Fibroblast of skin of right quadriceps (primary cell): ENCODE measurements around the gene TNFAIP6.
"Not testable (repeated sequence)": the region's sequence is repeated elsewhere in the genome, so short reads cannot be mapped to it uniquely, and the experiment has no call there.

ENCODE experiments used
- DNase-seq: peaks from one replicate; pipeline ENCODE4 v3.0.0-alpha.2; 2013

TNFAIP6 gene, protein sequence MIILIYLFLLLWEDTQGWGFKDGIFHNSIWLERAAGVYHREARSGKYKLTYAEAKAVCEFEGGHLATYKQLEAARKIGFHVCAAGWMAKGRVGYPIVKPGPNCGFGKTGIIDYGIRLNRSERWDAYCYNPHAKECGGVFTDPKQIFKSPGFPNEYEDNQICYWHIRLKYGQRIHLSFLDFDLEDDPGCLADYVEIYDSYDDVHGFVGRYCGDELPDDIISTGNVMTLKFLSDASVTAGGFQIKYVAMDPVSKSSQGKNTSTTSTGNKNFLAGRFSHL

DNA sequence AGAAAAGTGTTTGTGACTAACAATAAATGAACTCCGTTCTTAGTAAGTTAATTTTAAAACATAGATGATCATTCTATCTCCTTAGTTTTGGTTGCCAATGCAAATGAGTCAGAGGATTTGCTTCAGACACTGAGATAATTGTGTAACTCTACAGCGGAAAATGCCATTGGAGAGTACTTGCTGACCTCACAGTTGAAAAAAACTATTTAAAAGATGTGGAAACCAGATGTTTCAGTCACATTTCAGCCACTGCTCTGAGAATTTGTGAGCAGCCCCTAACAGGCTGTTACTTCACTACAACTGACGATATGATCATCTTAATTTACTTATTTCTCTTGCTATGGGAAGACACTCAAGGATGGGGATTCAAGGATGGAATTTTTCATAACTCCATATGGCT, at the start of gene TNFAIP6:
Gene TNFAIP6, plus strand, starts transcription at position 234 of the 400 bp plus-strand sequence. Its CDS starts 75 bp downstream, at position 309.
- peak; percentile 96 for DNase-seq

DNA sequence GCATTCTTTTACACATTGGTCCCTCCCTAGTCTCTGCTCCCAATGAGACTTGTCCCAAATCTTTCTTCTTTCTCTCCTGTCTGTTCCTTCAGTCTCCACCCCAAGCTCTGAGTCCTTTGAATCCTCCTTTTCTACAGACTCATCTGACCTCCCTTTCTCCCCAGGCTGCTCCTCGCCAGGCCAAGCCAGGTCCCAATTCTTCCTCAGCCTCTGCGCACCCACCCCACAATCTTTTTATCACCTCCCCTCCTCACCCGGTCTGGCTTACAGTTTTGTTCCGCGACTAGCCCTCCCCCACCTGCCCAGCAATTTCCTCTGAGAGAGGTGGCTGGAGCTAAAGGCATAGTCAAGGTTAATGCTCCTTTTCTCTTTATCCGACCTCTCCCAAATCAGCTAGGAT, 47.1 kb upstream of the TNFAIP6 start:
- DNase-seq: not testable (repeated sequence)

DNA sequence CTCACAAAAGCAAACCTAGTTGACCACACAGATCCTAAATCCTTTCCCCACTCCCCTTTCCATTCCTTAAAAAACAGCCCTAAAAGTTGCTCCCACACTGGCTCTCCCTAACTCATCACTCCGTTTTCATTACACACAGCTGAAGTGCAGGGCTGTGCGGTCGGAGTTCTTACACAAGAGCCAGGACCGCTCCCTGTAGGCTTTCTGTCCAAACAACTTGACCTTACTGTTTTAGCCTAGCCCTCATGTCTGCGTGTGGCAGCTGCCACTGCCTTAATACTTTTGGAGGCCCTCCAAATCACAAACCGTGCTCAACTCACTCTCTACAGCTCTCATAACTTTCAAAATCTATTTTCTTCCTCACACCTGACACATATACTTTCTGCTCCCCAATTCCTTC, 45.0 kb upstream of the TNFAIP6 start:
- not testable (repeated sequence) for DNase-seq

DNA sequence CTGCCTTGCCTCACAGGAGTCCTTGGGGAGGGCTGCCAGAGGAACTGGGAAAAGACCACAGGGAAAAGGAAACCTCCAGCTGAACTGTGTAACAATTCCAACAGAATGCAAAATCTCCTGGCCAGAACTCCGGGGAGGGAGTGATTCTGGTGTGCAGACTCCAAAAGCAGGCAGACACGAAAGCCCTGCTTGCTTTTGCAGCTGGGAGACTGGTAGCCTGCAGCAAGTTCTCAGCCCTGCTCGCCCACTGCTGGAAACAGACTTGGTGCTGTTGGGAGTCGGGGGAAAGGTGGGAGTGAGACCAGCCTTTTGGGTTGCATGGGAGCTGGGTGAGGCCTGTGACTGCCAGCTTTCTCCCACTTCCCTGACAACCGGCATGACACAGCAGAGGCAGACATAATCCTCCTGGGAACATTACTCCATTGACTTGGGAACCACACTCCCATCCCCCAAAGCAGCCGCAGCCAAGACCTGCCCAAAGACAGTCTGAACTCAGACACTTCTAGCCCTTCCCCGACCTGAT, 42.0 kb upstream of the TNFAIP6 start:
- DNase-seq: peak; percentile 52

DNA sequence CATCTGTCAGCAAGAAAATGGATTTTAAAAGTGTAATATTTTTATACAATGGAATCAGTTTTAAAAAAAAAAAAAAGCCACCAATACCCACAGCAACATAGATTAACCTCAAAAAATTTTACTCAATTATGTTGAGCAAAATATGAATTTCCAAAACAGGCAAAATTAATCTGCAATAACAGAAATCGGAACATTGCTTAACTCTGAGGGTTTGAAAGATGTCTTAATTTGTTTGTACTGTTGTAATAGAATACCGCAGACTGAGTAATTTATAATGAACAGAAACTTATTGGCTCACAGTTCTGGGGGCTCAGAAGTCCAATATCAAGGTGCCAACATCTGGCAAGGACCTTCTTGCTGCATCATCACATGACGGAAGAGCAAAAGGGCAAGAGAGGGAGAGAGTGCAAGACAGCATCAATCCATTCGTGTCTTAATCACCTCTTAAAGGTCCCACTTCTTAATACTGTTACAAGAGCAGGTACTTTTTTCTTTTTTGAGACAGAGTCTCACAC, 31.8 kb upstream of the TNFAIP6 start:
- no peak for DNase-seq

DNA sequence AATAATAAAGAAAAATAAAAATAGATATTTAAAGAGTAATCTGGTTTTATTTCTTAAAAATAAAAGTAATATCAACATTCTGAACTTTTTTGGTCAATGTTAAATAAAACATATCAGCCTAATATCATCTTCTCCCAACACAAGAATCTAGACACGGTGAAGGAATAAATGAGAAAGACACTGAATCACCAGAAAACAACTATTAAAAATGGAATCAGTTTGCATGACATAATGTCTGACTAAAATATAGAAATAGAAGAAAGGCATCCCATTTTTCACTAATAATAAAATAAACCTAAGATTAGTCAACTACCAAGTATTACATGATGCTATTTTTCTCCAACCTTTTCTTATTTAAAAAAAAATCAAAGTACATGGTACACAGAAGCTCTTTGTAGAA, 30.8 kb upstream of the TNFAIP6 start:
- DNase-seq: no peak

DNA sequence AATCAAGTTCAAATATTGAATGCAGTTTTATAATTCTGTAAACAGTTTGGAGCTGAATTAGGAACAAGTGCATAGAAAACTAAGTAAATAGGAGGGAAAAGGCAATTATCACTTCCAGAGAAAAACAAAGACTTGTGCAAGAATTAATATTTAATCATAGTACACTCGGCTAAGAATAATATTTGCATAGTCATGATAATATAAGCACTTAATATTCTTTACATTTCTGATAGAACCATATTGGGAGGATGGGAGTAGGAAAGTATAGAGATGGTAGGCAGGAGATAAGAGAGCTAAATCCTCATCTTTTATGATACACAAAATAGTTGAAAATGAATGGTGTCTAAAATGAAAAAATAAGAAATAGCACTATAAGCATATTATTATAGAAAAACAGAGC, 27.4 kb upstream of the TNFAIP6 start:
- no peak for DNase-seq

DNA sequence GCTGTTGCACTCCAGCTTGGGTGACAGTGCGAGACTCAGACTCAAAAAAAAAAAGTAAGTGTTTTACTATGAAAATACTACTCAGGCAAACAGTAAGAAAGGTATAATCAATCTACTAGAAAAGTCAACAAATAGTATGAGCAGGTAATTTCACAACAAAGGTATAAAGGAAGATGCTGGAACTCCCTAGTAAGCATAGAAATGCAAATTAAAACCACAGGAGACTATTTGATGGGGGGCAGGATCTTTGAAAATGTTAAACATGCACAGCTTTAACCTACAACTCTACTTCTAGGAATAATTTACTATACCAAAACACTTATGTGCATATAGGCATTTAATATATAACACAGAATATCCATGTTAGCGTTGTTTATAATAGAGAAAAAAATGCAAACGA, 24.3 kb upstream of the TNFAIP6 start:
- no peak for DNase-seq

DNA sequence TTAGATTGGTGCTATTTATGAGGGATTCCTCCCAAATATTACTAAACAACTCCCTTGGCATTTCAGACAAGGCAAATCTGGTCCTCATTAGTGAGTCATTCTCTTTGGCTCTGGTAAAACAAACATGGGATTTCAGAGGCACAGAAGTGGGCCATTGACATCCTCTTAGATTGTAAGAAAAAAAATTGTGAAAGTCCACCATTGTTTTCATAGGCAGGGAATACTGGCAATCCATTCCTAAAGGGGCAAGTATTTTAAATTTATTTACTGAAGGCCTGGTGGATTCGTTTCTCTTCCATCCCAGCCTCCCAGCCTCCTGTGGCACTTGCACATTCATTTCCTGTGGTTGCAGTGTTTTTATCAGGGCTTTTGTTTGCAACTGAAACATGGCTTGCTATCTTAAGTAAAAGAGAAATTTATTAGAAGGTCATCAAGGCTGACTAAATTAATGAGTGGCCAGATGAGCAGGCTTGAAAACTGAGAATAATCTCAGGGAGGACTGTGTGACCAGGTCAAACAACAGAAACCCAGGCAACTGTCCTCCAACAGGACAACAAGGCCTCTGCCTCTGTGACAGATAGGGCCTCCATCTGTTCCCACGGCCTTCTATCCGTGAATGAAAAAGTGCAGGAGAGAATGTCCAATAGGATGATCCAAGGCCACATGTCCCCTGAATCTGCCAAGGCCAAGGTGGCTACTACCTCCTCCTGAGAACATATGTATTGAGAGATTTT, 23.1 kb upstream of the TNFAIP6 start:
- peak; percentile 92 for DNase-seq

DNA sequence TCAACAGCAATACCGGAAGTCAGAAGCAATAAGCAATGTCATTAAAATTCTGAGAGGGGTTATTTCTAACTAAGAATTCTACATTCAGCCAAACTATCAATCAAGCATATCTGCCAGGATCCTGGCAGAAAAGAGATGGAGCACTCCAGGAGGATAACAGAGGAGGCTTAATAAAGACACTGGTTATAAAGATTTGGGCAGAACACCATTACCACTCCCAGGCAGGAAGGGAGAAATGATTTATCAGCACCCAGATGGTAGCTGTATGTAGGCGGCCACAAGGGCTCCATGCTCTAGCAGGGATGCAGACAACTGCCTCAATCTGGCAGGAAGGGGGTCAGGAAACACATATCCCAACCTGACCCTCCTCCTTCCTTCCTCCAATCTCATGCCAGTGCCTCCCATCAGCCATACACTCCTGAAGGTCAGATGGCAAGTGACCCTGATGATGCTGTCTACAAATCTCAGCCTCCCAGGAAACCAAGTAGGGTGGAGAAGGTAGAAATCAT, 20.5 kb upstream of the TNFAIP6 start:
- DNase-seq: no peak

DNA sequence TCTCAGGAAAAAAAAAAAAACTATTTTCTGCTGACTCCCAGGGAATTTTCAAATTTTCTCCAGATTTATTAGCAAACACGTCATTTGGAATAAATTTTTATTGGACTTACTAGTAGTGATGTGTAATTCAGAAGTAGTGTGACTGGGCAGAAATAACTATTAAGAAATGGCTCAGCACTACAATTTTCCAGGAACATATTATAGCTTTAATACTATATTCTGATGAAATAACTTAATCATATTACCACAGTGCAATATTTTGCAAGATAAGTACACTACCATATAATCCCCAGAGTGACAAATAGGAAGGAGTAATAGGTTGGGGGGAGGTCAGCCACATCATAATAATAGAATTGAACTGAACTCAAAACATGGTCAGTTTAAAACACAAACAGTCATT, 19.7 kb upstream of the TNFAIP6 start:
- DNase-seq: peak; percentile 65

DNA sequence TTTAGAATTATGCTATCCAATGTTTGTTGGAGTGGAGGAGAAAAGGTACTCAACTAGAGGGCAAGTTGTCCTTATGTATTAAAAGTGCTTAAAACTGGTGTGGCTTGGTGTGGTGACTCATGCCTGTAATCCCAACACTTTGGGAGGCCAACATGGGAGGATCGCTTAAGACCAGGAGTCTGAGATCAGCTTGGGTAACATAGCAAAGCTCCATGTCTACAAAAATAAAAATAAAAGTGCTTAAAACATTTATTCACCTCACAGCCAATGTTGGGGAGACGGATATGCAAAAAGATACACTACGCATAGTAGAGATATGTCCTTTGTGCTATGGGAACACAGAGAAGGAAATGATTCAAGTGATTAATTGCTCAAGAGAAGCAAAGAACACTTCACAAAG, 19.3 kb upstream of the TNFAIP6 start:
- peak; percentile 27 for DNase-seq

DNA sequence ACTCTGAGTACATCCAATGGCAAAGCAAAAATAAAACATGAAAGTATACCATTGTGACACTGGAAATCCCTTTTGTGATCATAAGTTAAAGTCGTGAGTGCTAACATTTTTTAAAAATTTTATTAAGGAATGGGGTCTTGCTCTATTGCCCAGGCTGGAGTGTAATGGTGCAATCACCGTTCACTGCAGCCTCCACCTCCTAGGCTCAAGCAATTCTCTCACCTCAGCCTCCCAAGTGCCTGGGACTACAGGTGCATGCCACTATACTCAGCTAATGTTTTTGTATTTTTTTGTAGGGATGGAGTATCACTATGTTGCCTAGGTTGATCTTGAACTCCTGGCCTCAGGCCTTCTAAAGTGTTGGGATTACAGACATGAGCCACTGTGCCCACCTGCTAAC, 14.3 kb upstream of the TNFAIP6 start:
- no peak for DNase-seq

DNA sequence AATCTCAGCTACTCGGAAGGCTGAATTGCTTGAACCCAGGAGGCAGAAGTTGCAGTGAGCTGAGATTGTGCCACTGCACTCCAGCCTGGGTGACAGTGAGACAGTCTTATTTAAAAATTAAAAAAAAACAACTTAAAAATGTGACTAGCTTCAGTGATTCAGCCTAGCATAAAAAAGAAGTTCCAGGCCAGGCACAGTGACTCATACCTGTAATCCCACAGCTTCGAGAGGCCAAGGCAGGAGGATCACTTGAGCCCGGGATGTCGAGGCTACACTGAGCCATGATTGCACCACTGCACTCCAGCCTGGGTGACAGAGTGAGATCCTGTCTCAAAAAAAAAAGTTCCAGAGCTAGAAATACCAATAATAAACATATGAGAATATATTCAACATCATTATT, 13.2 kb upstream of the TNFAIP6 start:
- DNase-seq: not testable (repeated sequence)

DNA sequence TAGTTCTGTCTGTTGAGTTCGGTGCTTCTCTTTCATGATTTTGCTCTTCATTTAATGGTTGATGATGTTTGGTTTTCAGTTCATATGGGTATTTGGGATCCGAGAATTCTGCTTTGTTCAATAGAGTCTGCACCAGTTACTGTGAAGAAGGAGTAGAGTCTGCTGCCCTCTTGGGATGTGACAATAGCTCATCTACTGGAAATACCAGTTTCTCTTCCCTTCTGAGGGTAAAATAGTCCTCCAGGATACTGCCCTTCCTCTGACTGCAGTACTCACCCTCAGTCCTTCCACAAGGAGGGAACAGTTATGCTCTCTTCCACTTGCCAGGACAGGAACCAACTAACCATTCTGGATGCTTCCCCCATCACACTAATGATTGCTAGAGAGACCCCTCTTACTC, 12.5 kb upstream of the TNFAIP6 start:
- DNase-seq: no peak

DNA sequence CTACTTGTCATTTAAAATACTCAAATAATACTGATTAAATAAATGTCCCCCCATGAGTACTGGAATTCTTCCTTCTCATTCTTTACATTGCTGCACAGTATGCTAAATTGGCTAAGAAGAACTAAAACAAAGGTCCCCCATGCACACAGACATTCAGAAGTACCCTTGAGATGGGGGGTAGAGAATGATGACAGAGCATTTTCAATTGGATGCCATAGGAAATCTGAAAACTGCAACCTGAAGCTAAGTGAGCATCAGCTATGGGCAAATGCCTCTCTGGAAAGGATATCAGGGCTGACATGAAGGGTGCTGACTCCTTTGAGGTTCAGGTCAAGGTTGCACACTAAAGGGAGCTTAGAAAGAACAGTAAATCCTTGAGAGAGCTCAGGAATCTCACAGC, 10.1 kb upstream of the TNFAIP6 start:
- no peak for DNase-seq

DNA sequence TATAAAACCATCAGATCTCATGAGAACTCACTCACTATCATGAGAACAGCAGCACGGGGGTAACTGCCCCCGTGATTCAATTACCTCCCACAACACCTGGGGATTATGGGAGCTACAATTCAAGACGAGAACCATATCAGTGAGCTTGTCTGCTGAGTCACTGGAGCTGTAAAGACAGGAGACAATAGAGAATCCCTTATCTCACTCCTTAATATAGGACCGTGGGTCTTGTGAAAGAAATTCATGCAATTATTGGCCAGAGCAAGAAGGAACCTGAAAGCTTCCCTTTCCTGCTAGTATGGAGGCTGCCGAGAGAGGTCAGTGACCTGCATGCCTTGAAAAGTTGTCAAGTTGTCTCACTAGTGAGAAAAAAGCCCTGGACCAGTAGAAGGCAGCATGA, 9.5 kb upstream of the TNFAIP6 start:
- DNase-seq: no peak

DNA sequence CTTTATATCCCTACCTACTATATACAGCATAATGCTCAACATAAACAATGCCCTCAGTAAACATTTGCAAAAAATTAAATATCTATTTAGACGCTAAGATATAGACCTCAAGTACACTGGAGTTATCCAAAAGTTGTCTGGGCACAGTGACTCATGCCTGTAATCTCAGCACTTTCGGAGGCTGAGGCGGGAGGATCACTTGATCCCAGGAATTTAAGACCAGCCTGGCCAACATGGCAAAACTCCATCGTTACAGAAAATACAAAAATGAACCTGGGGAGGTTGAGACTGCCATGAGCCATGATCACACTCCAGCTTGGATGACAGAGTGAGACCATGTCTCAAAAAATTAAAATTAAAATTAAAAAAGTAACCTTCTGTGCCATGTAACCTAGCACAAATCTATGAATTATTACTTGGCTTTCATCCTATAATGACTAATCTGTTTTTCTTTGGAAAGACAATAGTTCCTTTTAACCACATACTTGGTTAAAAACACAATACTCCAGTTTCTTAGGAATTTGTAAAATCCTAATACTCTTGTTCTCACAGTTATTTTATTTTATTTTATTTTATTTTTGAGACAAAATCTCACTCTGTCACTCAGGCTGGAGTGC, 6.7 kb upstream of the TNFAIP6 start:
- peak; percentile 20 for DNase-seq

DNA sequence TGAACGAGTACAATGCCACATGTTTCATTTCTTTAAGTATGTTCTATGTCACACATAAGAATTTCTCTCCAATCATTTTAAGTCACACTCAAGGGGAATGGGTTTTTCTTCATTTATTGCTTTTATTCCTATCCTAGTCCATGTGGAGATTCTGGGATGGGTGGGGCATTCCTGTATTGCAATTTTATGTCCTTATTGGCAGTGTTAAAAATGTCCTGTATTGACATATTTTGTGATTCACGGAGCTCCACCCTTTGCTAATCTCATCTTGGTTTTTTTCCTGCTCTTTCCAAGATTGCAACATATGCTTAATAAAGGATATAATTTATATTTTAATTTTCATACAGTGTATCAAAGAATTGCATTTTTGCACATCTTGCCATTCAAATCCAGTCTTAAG, 3.4 kb upstream of the TNFAIP6 start:
- no peak for DNase-seq

DNA sequence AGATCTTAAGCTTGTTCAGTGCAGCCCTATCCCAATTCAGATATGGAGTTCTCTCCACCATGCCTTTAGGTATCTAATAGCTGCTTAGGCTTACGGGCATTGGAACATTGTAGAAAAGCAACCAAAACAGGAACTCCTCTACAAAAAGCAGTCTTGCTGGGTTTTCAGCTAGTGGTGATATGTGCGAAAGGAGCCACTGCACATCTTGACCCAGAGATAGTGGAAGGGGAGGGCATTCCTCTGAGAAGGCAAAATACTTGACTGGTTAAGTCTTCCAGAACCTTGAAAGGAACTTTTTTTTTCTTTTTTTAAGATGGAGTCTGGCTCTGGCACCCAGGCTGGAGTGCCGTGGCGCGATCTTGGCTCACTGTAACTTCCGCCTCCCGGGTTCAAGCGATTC, 2.6 kb upstream of the TNFAIP6 start:
- no peak for DNase-seq

DNA sequence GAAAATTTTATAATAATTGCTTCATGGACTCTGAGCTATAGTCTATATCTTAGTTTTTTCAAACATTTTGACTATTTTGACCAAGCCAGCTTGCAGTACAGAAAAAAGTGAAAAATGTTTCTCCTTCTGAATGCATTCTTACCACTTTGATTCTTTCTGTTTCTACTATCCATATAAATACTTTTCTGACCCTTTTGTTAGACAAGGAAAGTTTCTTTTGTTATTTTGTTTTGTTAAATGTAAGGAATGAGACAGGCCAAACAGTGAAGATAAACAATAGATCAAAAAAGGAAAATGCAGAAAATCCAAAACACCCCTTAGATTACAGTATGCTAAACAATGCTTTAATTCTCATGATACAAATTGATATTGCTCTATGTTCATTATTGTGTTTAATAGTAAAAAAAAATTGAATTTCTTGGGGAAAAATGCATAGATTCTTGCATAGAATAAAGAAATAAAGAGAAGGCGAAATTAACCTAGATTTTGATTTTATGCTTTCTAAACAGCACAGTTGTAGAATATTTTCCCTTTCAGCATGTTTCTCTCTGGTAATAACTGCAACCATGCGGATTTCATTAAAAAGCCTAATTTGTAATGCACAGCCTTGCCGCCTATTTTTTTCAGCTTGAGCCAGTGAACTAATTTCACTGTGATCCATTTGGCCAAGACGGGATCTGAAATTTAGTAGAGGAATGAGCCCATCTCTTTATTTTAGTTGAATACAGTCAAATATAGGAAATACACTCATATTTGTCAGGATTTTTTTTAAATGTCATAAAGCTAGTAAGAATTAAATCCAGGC, 976 bp downstream of the TNFAIP6 start:
- no peak for DNase-seq

DNA sequence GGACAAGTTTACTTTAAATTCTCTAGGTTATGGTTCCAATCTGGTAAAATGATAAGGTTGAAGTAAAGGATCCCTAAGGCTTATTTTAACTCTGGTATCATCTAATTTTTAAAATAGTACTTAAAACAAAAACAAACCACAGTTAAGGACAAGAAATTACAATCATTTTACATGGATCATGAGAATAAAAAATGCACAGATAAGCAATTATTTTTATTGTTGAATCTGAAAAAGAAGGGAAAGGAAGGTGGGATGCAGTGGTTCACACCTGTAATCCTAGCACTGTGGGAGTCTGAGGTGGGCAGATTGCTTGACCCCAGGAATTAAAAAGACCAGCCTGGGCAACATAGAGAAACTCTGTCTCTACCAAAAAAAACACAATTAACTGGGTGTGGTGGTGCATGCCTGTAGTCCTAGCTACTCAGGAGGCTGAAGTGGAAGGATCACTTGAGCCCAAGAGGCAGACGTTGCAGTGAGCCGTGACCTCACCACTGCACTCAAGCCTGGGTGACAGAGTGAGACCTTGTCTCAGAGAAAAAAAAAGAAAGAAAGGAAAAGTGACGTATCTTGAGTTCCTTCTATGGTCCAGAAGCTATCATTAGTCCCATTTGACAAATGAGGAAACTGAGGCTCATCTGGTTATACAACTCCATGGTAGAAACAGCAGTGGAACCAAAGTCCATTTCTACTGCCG, 2.5 kb downstream of the TNFAIP6 start:
- DNase-seq: no peak
